ENCODE data around the gene PUS10.

The PUS10 gene

GRCh38 chr2:61011678-61012077 lies 6.4 kb downstream of the PUS10 start:
- no peak overlapping the region for H3K4me2 ChIP-seq

GRCh38 chr2:61009355-61009754 lies 8.7 kb downstream of the PUS10 start:
- Histone ChIP-seq H3K36me3 (ENCODE audit: insufficient read depth) (no peaks in the 10 kb centered on the region), H4K20me1 (ENCODE audit: insufficient read depth) (no peaks in the 10 kb centered on the region), H3K9ac (no peak overlapping the region), H3K79me2 (ENCODE audit: insufficient read depth, low read depth) (no peaks in the 10 kb centered on the region), H3K27ac (no peak overlapping the region), H3K4me1 (ENCODE audit: low read depth, poor library complexity, severe bottlenecking) (peaks cover 10% of the 10 kb centered on the region), H2AFZ (ENCODE audit: low read depth) (no peak overlapping the region), H3K4me3 (IDR thresholded peaks at IDR 0.05; ENCODE audit: insufficient read depth, low read depth, low read length) (no peak overlapping the region), H3K27me3 (ENCODE audit: insufficient read depth, low read depth) (no peaks in the 10 kb centered on the region), H3K4me2 (no peak overlapping the region)
- no peak for TF ChIP-seq CTCF (conservative IDR thresholded peaks at IDR 0.05; ENCODE audit: low read depth, low read length)

More at GRCh38 chr2:61011678-61012077, 6.4 kb downstream of the PUS10 start:
- Histone ChIP-seq H3K4me3 (IDR thresholded peaks at IDR 0.05; ENCODE audit: insufficient read depth, low read depth, low read length) (no peak overlapping the region), H3K36me3 (ENCODE audit: insufficient read depth) (no peaks in the 10 kb centered on the region), H3K79me2 (ENCODE audit: insufficient read depth, low read depth) (0 out of 2 replicates have a peak, but pooled peaks cover 8% of the 10 kb centered on the region), H3K27ac (no peak overlapping the region), H3K27me3 (ENCODE audit: insufficient read depth, low read depth) (no peaks in the 10 kb centered on the region), H3K9ac (no peak overlapping the region), H3K4me1 (ENCODE audit: low read depth, poor library complexity, severe bottlenecking) (peaks cover 21% of the 10 kb centered on the region), H2AFZ (ENCODE audit: low read depth) (no peak overlapping the region), H4K20me1 (ENCODE audit: insufficient read depth) (no peaks in the 10 kb centered on the region)
- TF ChIP-seq CTCF (conservative IDR thresholded peaks at IDR 0.05; ENCODE audit: low read depth, low read length): no peak

- no peak overlapping the region for H3K27ac ChIP-seq
- H3K4me1 ChIP-seq (ENCODE audit: low read depth, poor library complexity, severe bottlenecking): peaks cover 1% of the 10 kb centered on the region
- no peak overlapping the region for H3K4me3 ChIP-seq (IDR thresholded peaks at IDR 0.05; ENCODE audit: insufficient read depth, low read depth, low read length)
- no peak overlapping the region for H3K9ac ChIP-seq
- no peaks in the 10 kb centered on the region for H3K79me2 ChIP-seq (ENCODE audit: insufficient read depth, low read depth)
- TF ChIP-seq CTCF (conservative IDR thresholded peaks at IDR 0.05; ENCODE audit: low read depth, low read length): no peak
- no peak overlapping the region for H3K4me2 ChIP-seq
- no peak overlapping the region for H2AFZ ChIP-seq (ENCODE audit: low read depth)
- no peaks in the 10 kb centered on the region for H3K36me3 ChIP-seq (ENCODE audit: insufficient read depth)
- no peaks in the 10 kb centered on the region for H4K20me1 ChIP-seq (ENCODE audit: insufficient read depth)
- no peaks in the 10 kb centered on the region for H3K27me3 ChIP-seq (ENCODE audit: insufficient read depth, low read depth)
Measured at GRCh38 chr2:61006486-61007105, 11.5 kb downstream of the PUS10 start.

GRCh38 chr2:61005736-61006135 lies 12.3 kb downstream of the PUS10 start:
- H3K27ac ChIP-seq: no peak overlapping the region
- no peak overlapping the region for H3K9ac ChIP-seq
- TF ChIP-seq CTCF (conservative IDR thresholded peaks at IDR 0.05; ENCODE audit: low read depth, low read length): no peak
- H4K20me1 ChIP-seq (ENCODE audit: insufficient read depth): no peaks in the 10 kb centered on the region
- H3K4me2 ChIP-seq: no peak overlapping the region
- H3K27me3 ChIP-seq (ENCODE audit: insufficient read depth, low read depth): no peaks in the 10 kb centered on the region
- H3K4me3 ChIP-seq (IDR thresholded peaks at IDR 0.05; ENCODE audit: insufficient read depth, low read depth, low read length): no peak overlapping the region
- H3K79me2 ChIP-seq (ENCODE audit: insufficient read depth, low read depth): no peaks in the 10 kb centered on the region
- no peaks in the 10 kb centered on the region for H3K36me3 ChIP-seq (ENCODE audit: insufficient read depth)
- H2AFZ ChIP-seq (ENCODE audit: low read depth): no peak overlapping the region
- H3K4me1 ChIP-seq (ENCODE audit: low read depth, poor library complexity, severe bottlenecking): no peaks in the 10 kb centered on the region

All from KMS-11 (cell line).